H54 (cell line): ENCODE measurements around the gene ARHGEF5.
A peak's percentile ranks its signal among the peaks of the same experiment; 100 is the strongest.

ENCODE experiments used
- DNase-seq: peaks from one replicate; pipeline ENCODE4 v3.0.0; 2011; ENCODE audit warnings: low spot score, mixed read lengths; ENCODE audit not compliant: insufficient read length
- FAIRE-seq: peaks from 3 replicates; lab custom pipeline; 2011; peaks lifted over from hg19 to GRCh38; lab: Jason Lieb, UNC
- POLR2A ChIP-seq: IDR thresholded peaks from 2 replicates; pipeline ENCODE4 v1.6.1; 2011; ENCODE audit warnings: low read depth, mild to moderate bottlenecking, low read length

Gene ARHGEF5

DNA sequence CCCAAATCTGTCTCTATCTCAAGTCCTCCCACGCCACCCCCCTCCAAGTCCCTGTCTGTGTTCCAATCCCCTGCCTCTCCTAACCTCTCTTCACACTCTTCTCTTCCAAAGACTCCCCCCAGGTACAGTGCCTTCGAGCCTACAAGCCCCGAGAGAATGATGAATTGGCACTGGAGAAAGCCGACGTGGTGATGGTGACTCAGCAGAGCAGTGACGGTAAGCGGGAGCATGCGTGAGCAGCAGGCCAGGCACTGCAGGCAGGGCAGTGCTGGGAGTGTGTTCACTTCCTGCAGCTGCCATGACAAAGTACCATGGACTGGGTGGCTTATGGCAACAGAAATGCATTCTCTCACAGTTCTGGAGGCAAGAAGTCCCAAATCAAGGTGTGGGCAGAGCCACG is 23.4 kb downstream of the ARHGEF5 start:
- no peak for TF ChIP-seq POLR2A
- DNase-seq: no peak
- FAIRE-seq: no peak

DNA sequence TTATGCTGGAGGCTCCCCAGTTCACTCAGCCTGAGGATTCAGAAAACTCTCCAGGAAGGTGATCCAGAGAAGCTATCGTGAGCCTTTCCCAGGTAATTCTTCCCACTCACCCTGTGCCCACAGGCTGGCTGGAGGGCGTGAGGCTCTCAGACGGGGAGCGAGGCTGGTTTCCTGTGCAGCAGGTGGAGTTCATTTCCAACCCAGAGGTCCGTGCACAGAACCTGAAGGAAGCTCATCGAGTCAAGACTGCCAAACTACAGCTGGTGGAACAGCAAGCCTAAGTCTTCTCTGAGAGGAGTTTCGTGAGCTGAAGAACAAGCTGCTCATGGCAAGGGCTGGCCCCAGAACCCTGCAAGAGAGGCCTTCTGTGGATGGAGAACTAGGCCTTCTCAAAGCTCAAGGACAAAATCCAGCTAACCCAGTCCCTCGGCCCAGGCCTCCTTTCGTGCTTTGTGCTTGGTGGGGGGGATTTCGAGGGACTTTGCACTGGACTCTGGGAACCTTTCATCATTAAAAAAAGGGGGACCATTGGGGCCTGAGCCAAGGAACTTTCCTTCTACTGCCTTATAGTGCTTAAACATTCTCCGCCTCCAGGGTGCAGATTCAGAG is 24.7 kb downstream of the ARHGEF5 start:
- DNase-seq (no peak), FAIRE-seq (no peak)
- no peak for TF ChIP-seq POLR2A

DNA sequence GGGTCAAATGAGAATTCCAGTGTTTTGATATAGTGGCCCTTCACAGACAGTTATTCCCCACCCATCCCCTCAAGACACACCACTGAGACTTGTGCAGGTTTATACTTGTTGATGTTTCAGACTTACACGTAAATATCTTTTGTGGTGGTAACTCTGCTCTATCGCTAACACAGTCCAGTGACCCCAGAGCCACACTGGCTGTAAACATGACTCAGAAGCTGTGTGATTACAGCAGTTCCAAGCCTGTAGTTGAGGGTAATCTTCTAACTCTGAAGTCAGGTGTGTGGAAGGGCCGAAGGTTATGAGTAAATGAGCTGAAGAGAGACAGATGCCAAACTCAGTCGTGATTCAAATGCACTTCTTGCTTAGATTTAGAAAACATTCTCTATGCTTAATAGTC is 28.9 kb downstream of the ARHGEF5 start:
- TF ChIP-seq POLR2A: no peak
- FAIRE-seq (no peak), DNase-seq (no peak)

DNA sequence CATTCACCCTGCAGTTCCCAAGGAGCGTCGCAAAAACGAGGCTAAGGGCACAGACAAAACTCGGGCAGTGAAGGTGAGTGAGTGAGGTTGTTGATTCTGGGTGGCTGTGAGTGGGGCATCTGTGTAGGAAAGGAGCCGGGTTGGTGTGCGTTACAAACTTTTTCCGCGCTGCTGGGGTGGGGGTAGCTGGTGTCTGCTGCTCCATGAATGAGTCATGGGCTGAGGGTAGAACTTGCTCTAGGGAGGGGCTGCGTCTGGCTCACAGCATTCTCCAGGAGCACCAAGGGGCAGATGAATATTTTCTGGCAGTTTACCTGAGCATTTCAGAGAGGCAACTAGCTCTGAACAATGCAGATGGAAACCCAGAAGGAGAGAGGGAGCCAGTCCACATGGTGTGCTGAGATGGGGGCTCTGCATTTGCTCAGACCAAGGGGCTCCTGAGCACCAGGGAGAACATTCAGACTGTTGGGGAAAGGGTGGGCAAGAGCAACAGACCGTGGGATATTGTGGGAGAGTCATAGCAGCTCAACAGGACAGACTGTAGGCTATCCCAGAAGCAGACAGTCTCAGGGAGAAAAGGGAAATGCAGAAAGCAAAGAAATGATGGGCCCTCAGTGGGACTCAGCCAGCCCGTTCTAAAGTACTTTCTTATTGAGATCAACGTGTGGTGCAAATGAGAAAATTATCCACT is 29.5 kb downstream of the ARHGEF5 start:
- no peak for FAIRE-seq
- 0 out of 2 replicates have a peak, but pooled peaks have one; percentile 11 for TF ChIP-seq POLR2A
- no peak for DNase-seq

DNA sequence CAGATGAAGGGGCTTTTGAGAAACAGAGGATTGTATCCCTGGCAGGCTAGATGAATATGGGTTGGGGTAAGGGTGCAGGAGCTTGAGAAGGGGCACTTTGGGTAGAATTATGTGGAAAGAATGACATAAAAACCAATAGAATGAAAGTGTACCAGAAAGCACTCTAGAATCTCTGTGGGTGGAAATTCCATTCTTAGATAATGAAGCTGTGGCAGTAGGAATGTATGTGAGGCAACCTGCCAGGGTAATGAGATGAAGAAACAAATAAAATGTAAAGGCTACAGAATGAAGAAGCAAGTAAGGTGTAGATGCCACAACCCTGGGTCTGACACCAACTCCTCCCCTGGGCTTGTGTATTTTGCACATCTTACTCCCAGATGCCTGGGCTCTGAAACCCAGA is 31.5 kb downstream of the ARHGEF5 start:
- DNase-seq (no peak), FAIRE-seq (no peak)
- no peak for TF ChIP-seq POLR2A

DNA sequence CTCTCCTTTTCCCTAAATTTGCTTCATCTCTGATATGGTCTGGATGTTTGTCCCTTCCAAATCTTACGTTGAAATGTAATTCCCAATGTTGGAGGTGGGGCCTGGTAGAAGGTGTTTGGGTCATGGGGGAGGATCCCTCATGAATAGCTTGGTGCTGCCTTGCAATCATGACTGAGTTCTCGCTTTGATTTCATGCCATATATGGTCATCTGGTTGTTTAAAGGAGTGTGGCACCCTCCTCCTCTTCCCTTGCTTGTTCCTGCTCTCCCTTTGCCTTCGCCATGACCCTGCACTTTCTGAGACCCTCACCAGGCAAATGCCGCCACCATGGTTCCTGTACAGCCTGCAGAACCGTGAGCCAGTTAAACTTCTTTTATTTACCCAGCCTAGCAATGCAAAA is 33.7 kb downstream of the ARHGEF5 start:
- FAIRE-seq: no peak
- no peak for TF ChIP-seq POLR2A
- no peak for DNase-seq

DNA sequence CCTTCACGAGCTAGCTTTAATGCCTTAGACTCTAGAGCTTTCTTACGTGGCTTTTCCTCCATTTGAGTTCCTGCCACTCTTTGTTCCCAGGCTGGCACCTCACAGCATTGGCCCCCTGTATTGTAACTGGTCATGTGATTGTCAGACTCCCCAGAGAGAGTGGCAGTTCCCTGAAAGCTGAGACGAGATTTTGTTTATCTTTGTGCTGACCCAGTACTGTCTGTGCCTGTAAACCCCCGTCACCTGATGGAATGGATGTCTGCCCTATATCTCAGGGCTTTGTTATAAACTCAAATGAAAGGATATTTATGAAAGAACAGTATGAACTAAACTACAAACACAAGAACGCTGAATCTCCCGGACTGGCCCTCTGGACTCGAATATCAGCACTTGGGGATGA is 35.3 kb downstream of the ARHGEF5 start:
- FAIRE-seq (no peak), DNase-seq (no peak)
- TF ChIP-seq POLR2A: no peak

DNA sequence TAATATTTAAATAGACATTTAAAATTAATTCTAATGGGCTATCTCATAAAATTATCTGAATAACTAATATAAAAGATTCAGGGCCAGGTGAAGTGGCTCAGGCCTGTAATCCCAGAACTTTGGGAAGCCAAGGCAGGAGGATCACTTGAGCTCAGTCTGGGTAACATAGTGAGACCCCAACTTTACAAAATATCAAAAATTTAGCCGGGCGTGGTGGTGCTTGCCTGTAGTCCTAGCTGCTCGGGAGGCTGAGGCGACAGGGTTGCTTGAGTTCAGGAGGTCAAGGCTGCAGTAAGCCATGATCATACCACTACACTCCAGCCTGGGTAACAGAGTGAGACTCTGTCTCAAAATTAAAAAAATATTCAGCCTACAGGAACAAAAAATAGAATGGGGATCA is 35.8 kb downstream of the ARHGEF5 start:
- no peak for TF ChIP-seq POLR2A
- FAIRE-seq (no peak), DNase-seq (no peak)

DNA sequence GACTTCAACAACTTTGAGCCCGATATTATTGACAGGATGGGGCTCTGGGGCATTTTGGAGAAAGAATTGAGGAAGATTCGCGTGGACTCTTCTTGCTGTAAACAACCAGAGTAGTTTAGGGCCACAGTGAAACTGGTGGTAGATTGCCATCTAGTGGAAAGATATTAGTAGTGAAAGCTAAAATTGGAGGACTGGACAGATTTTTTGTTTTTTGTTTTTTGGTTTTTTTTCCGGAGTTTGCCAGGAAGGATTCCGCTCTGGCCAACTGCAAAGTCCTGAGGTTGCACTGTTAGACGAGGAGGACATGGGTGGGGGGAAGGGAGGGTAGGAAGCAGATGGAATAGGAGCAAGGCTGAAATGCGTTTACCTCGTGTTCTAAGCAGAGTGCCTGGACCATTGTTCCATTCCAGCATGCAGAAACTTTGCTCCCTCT is 36.6 kb downstream of the ARHGEF5 start:
- TF ChIP-seq POLR2A: no peak
- no peak for DNase-seq
- no peak for FAIRE-seq

DNA sequence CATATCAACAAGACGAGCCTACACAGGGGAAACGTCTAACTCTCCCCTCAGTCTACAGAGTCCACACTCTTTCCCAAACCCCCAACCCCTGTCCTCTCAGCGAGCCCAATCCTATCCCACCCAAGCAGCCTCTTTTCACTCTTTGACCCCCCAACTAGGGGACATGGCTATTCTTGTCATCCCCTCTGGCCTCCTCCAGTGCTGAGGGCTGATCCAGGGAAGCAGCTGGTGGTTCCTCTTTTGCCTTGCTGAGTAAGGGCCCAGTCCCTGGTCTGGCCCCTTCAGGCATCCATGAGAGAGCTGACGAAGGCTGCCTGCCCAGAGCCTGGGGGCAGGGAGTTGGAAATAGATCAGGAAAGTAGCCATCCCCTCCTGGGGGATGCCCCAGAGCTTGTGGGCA is 41.9 kb downstream of the ARHGEF5 start:
- DNase-seq (no peak), FAIRE-seq (no peak)
- no peak for TF ChIP-seq POLR2A

DNA sequence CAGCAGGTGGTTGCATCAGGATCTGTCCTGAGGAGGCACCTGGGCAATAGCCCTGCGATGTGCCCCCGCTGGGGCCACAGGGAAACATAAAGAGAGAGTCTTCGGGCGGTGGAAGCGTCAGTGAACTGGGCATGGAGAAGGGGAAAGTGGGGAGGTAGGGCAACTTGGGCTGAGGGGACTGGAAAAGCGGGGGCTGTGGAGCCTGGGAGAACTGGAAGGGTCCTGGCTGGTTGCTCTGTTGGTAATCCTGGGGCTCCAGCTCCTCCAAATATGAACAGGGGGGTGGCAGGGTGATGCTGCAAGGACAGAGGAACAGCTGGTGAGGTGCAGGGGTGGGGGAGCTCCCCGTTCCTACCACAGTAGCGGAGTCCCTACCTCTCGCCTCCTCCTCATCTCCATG is 43.1 kb downstream of the ARHGEF5 start:
- no peak for TF ChIP-seq POLR2A
- DNase-seq (no peak), FAIRE-seq (no peak)

DNA sequence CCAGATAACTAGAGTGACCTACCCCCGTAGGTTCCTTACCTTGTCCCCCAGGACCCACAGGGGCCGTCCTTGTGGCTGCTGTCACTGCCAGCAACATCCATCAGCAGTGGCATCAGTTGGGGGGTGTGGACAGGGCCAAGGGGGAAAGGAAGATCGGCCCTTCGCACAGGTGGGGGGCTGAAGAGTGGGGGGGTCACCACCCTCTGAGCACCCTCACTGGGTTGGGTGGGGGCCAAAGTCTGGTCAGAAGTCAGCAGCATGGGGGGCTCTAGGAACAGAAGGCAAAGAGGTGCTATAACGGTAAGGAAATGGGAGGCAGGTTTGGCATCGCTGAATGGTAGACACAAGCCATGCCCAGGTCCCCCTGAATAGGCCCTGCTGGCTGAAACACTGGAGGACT is 43.7 kb downstream of the ARHGEF5 start:
- DNase-seq: no peak
- no peak for FAIRE-seq
- no peak for TF ChIP-seq POLR2A

DNA sequence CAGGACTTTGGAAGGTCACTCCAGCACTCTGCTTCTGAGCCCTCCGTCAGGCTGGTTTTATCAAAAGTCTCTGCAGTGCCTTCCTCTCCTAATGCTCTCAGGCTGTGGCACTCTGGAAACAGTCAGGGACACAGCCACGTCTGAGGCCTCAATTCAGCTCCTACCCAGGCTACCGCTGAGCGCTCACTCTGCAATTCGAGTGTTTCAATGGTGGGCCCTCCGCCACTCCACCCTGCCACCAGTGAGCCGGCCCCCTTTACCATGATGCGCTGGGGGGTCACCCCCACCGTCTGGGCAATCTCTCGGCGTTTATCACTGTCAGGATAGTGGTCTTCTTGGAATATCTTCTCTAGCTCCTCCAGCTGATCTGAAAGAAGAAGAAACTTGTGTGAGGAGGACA is 44.7 kb downstream of the ARHGEF5 start:
- TF ChIP-seq POLR2A: no peak
- FAIRE-seq: no peak
- no peak for DNase-seq

DNA sequence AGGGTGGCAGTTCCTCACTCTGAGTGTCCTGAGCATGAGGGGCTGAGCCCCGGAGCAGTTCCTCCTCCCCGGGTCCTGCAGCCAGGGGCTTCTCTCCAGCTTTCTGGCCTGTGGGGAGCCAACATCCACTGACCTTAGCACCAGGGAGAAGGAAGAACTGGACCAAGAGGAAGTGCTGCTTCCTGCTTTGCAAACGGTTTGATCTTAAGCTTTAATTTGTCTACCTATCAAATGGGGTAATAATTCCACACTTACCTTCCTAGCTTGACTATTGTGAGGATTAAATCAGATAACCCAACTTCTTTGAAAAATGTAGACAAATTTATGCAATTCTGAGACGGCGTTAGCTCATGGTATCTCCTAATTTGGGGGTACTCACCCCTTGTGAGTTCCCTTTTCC is 46.3 kb downstream of the ARHGEF5 start:
- FAIRE-seq: no peak
- no peak for TF ChIP-seq POLR2A
- no peak for DNase-seq

DNA sequence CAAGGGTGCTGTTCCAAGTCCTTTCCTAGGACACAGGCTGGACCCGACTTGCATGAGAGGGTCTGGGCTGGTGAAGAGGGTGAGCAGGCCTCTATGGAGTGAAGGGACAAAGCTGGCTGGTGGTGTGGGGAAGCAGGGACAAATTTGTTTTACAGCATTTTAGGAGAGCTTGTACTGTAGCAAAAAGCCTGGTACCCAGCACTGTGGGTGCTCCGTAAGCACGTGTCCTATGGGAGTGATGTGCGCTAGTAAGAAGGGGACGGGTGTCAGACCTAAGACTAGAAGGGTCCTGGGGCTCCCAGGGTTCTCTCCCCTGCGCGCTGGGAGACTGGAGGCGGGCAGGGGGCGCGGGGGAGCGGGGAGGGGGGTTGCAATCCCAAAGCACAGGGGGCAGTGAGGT is 47.9 kb downstream of the ARHGEF5 start:
- TF ChIP-seq POLR2A: no peak
- FAIRE-seq (no peak), DNase-seq (no peak)
